ENCODE data around the gene SLC45A3. TPM values are rescaled to one million over a fixed set of nuclear protein-coding genes. Genes with fewer than 3 reads are reported as not detected.

Gene SLC45A3
- total RNA-seq, 2 experiments from 2014 or later, result 0.18 TPM; not detected in 1

DNA sequence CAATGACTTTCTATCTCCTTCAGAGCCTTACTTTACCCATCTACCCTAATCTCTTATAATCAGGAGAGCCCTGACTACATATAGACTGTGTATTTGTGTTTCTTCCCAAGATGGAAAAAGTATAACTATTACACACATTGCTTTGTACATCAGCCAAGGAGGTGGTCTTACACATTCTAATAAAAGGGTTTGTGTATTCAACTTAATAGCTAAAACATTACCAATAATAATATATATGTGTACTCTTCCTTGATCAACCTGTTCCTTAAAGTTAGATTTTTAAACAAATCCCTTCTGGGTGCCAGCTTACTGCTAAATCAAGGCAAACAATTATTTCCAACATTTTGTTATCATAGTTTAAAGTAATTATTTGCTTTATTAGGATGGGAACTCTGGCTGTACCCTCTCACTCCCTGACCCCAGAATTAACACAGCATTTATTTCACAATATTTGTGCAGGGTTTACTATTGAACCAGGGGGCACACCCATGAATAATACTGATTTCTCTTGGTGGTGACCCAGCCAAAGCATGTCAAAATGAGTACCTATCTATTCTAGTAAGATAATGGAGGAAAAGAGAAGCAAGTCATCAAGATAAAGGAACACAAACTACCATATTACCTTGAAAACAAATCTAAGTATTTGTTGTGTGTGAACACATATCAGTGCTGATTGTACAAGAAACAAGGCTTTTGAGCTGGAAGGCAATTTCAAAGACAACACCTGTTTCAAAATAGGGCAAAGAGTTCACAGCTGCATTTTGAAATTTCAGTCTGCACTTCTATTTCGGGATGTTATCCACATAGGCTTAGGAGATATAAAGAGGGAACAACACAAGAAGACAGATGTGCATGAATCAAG lies 30.1 kb upstream of the SLC45A3 start:
- DNase-seq, result no peak
- Mint-ChIP-seq H3K9me3 (no peaks in the 10 kb centered on the region), H3K4me3 (no peak overlapping the region), H3K27ac (no peak overlapping the region), H3K36me3 (ENCODE audit: low read depth) (peaks cover 41% of the 10 kb centered on the region), H3K27me3 (no peaks in the 10 kb centered on the region), H3K4me1 (peaks cover 15% of the 10 kb centered on the region)
- ChIA-PET CTCF (interaction anchor here (1.0 to 7.7 kb wide), 18 partner anchors 9 to 396 kb away, joined by 3 to 158 read pairs (median 6); partner anchors contain the start of gene SLC45A3), POLR2A (interaction anchor here (0.6 to 3.1 kb wide), 8 partner anchors 11 to 72 kb away, joined by 3 to 13 read pairs (median 6); partner anchors contain the start of gene NUCKS1)

GRCh38 chr1:205709640-205710039 lies 29.3 kb upstream of the SLC45A3 start:
- no peaks in the 10 kb centered on the region for H3K27me3 Mint-ChIP-seq
- H3K4me1 Mint-ChIP-seq, result peaks cover 17% of the 10 kb centered on the region
- peaks cover 38% of the 10 kb centered on the region for H3K36me3 Mint-ChIP-seq (ENCODE audit: low read depth)
- no peak overlapping the region for H3K4me3 Mint-ChIP-seq
- H3K27ac Mint-ChIP-seq, result no peak overlapping the region
- DNase-seq, result no peak
- no peaks in the 10 kb centered on the region for H3K9me3 Mint-ChIP-seq
- ChIA-PET CTCF (interaction anchor here (0.8 to 7.7 kb wide), 13 partner anchors 8 to 267 kb away, joined by 3 to 158 read pairs (median 6); partner anchors contain the start of gene SLC45A3), POLR2A (interaction anchor here (0.6 to 1.7 kb wide), 4 partner anchors 9 to 60 kb away, joined by 3 to 6 read pairs (median 4); no protein-coding TSS in a partner anchor)

DNA sequence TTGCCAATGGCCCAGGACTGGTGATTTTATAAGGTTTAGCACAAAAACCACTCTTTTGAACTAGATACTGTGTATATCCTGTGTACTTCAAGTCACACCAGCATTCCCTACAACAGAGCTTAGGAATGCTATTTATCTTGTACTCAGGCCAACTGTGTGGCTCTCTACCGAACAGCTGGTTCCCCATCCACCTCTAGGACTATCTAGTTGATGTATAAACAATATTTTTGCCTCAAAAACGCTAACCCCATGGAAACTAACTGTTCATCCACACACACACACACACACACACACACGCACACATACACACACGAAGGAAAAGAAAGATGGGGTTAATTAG lies 28.7 kb upstream of the SLC45A3 start:
- CTCF ChIA-PET, result interaction anchor here (0.7 to 7.7 kb wide), 8 partner anchors 12 to 268 kb away, joined by 3 to 158 read pairs (median 21); no protein-coding TSS in a partner anchor
- no peak for DNase-seq
- POLR2A ChIA-PET, result interaction anchor here (1.3 to 1.7 kb wide), 2 partner anchors 8 to 51 kb away, joined by 4 to 6 read pairs; no protein-coding TSS in a partner anchor
- H3K4me3 Mint-ChIP-seq, result no peak overlapping the region
- peaks cover 36% of the 10 kb centered on the region for H3K36me3 Mint-ChIP-seq (ENCODE audit: low read depth)
- H3K27ac Mint-ChIP-seq, result no peak overlapping the region
- no peaks in the 10 kb centered on the region for H3K27me3 Mint-ChIP-seq
- H3K4me1 Mint-ChIP-seq, result peaks cover 17% of the 10 kb centered on the region
- no peaks in the 10 kb centered on the region for H3K9me3 Mint-ChIP-seq

DNA sequence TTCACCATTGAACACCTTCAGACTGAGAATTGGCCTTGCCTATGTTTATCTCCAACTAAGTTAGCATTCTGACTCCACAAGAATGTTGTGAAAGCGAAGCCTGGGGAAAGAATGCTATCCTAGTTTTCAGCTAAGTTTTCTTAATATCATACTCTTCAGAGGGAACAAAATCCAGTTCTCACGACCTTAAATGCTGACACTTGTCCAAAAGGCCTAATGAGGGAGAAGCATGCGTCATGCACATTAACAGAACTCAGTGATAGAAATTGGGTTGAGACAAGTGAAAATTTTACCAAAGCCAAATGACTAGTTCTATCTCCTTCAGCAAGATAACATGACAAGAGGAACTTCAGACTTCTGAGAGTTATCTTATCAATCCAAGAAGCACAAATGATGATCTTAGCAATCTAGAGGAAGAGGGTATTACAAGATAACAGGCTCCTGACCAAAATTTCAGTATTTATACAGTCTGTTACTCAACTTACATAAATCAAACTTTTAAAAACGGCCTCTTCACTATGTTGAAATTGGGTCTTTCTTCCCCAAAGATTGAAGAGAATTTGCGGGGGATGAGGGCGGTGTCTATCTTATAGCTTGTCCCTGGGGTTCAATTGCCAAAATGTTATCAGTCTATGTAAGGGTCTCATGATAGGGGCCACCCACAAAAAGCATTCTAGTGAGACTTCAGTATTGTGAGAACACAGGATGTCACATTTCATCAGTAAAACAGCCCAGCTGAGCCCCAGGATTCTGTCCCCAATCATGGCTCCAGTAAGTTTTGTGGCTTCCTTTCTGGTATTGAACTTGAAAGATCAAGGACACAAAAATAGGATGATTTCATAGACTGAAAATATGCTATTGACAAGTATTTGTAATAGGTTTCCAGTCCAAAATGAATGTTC lies 26.5 kb upstream of the SLC45A3 start:
- ChIA-PET CTCF (interaction anchor here (0.8 to 1.5 kb wide), 2 partner anchors 48 to 218 kb away, joined by 4 to 8 read pairs; no protein-coding TSS in a partner anchor), POLR2A (interaction anchor here (1.1 kb wide), 1 partner anchor 10 kb away, joined by 3 read pairs; no protein-coding TSS in a partner anchor)
- peak overlapping the region; percentile 31 for H3K27ac Mint-ChIP-seq
- DNase-seq, result no peak
- H3K27me3 Mint-ChIP-seq, result no peaks in the 10 kb centered on the region
- H3K9me3 Mint-ChIP-seq, result no peaks in the 10 kb centered on the region
- H3K4me3 Mint-ChIP-seq, result no peak overlapping the region
- peaks cover 17% of the 10 kb centered on the region for H3K4me1 Mint-ChIP-seq
- peaks cover 36% of the 10 kb centered on the region for H3K36me3 Mint-ChIP-seq (ENCODE audit: low read depth)

- ChIA-PET CTCF (interaction anchor here (0.6 to 1.0 kb wide), 3 partner anchors 47 to 273 kb away, joined by 3 read pairs; no protein-coding TSS in a partner anchor), POLR2A (interaction anchor here (1.9 kb wide), 1 partner anchor 12 kb away, joined by 4 read pairs; no protein-coding TSS in a partner anchor)
- no peak for DNase-seq
- Mint-ChIP-seq H3K4me1 (peaks cover 7% of the 10 kb centered on the region), H3K36me3 (ENCODE audit: low read depth) (peaks cover 28% of the 10 kb centered on the region), H3K27ac (no peak overlapping the region), H3K9me3 (no peaks in the 10 kb centered on the region), H3K4me3 (no peak overlapping the region), H3K27me3 (no peaks in the 10 kb centered on the region)
These were observed 24.6 kb upstream of the SLC45A3 start for GRCh38 chr1:205704903-205705302.

- no peak overlapping the region for H3K4me3 Mint-ChIP-seq
- peaks cover 24% of the 10 kb centered on the region for H3K36me3 Mint-ChIP-seq (ENCODE audit: low read depth)
- peaks cover 7% of the 10 kb centered on the region for H3K4me1 Mint-ChIP-seq
- H3K27ac Mint-ChIP-seq, result no peak overlapping the region
- ChIA-PET POLR2A (interaction anchor here (1.0 to 1.5 kb wide), 2 partner anchors 9 to 48 kb away, joined by 3 to 5 read pairs; no protein-coding TSS in a partner anchor), CTCF (interaction anchor here (0.6 to 1.4 kb wide), 6 partner anchors 9 to 1279 kb away, joined by 3 to 4 read pairs (median 4); no protein-coding TSS in a partner anchor)
- DNase-seq, result no peak
- no peaks in the 10 kb centered on the region for H3K9me3 Mint-ChIP-seq
- H3K27me3 Mint-ChIP-seq, result no peaks in the 10 kb centered on the region
These were observed 22.8 kb upstream of the SLC45A3 start for GRCh38 chr1:205703072-205703471.

DNA sequence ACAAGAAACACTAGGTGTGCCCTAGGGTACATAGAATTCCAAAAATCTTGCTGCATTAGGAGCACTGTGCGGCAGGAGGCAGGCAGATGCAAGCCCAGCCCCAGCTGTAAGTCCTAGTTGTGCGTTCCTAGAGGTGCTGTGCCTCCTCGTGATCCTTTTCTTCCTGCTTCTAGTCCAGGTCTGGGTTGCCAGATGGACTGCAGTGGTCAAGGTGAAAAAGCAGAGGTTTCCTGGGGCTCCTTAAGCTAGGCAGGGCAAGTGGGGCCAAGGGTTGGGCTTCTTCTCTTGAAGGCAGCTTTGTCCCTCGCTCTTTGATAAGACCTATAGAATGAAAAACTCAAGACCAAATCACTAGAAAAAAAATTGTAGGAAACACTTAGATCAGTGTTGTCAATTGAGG lies 21.6 kb upstream of the SLC45A3 start:
- no peak overlapping the region for H3K27ac Mint-ChIP-seq
- ChIA-PET CTCF (interaction anchor here (0.8 to 2.1 kb wide), 4 partner anchors 8 to 276 kb away, joined by 3 to 5 read pairs (median 4); no protein-coding TSS in a partner anchor), POLR2A (interaction anchor here (1.5 kb wide), 1 partner anchor 10 kb away, joined by 5 read pairs; no protein-coding TSS in a partner anchor)
- no peaks in the 10 kb centered on the region for H3K9me3 Mint-ChIP-seq
- H3K4me1 Mint-ChIP-seq, result peaks cover 6% of the 10 kb centered on the region
- no peak overlapping the region for H3K4me3 Mint-ChIP-seq
- no peaks in the 10 kb centered on the region for H3K27me3 Mint-ChIP-seq
- no peak for DNase-seq
- H3K36me3 Mint-ChIP-seq (ENCODE audit: low read depth), result peaks cover 18% of the 10 kb centered on the region

GRCh38 chr1:205701420-205701819 lies 21.1 kb upstream of the SLC45A3 start:
- H3K36me3 Mint-ChIP-seq (ENCODE audit: low read depth), result peaks cover 14% of the 10 kb centered on the region
- H3K4me1 Mint-ChIP-seq, result peaks cover 2% of the 10 kb centered on the region
- no peak overlapping the region for H3K27ac Mint-ChIP-seq
- no peak for DNase-seq
- no peaks in the 10 kb centered on the region for H3K27me3 Mint-ChIP-seq
- ChIA-PET POLR2A (interaction anchor here (1.2 kb wide), 1 partner anchor 8 kb away, joined by 4 read pairs; no protein-coding TSS in a partner anchor), CTCF (interaction anchor here (0.8 to 2.1 kb wide), 3 partner anchors 9 to 44 kb away, joined by 3 to 5 read pairs (median 4); no protein-coding TSS in a partner anchor)
- no peak overlapping the region for H3K4me3 Mint-ChIP-seq
- no peaks in the 10 kb centered on the region for H3K9me3 Mint-ChIP-seq

GRCh38 chr1:205700865-205701401 lies 20.6 kb upstream of the SLC45A3 start:
- Mint-ChIP-seq H3K4me1 (peaks cover 2% of the 10 kb centered on the region), H3K9me3 (no peaks in the 10 kb centered on the region), H3K36me3 (ENCODE audit: low read depth) (peaks cover 14% of the 10 kb centered on the region), H3K4me3 (no peak overlapping the region), H3K27me3 (no peaks in the 10 kb centered on the region), H3K27ac (no peak overlapping the region)
- POLR2A ChIA-PET, result interaction anchor here (1.2 kb wide), 1 partner anchor 8 kb away, joined by 4 read pairs; no protein-coding TSS in a partner anchor
- DNase-seq, result no peak
- CTCF ChIA-PET, result interaction anchor here (0.8 to 2.1 kb wide), 3 partner anchors 9 to 43 kb away, joined by 3 to 5 read pairs (median 4); no protein-coding TSS in a partner anchor

DNA sequence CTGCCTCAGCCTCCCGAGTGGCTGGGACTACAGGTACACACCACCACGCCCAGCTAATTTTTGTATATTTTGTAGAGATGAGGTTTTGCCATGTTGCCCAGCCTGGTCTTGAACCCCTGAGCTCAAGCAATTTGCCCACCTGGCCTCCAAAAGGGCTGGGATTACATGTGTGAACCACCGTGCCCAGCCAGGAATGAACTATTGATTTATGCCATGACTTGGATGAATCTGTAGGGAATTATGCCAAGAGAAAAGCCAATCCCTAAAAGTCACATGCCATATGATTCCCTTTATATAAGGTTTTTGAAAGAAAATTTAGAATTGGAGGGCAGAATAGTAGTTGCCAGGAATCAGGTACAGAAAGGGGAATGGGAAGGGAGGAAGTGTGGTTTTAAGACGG lies 19.1 kb upstream of the SLC45A3 start:
- H3K36me3 Mint-ChIP-seq (ENCODE audit: low read depth), result peaks cover 10% of the 10 kb centered on the region
- ChIA-PET CTCF (interaction anchor here (2.7 kb wide), 1 partner anchor 13 kb away, joined by 8 read pairs; no protein-coding TSS in a partner anchor), POLR2A (no interaction called here)
- no peak overlapping the region for H3K4me3 Mint-ChIP-seq
- no peak overlapping the region for H3K27ac Mint-ChIP-seq
- H3K27me3 Mint-ChIP-seq, result peaks cover 1% of the 10 kb centered on the region
- no peak for DNase-seq
- H3K4me1 Mint-ChIP-seq, result no peaks in the 10 kb centered on the region
- no peaks in the 10 kb centered on the region for H3K9me3 Mint-ChIP-seq

GRCh38 chr1:205698921-205699320 lies 18.6 kb upstream of the SLC45A3 start:
- H3K9me3 Mint-ChIP-seq, result no peaks in the 10 kb centered on the region
- no peaks in the 10 kb centered on the region for H3K4me1 Mint-ChIP-seq
- H3K27me3 Mint-ChIP-seq, result peaks cover 1% of the 10 kb centered on the region
- no peak for DNase-seq
- no peak overlapping the region for H3K27ac Mint-ChIP-seq
- ChIA-PET POLR2A (no interaction called here), CTCF (interaction anchor here (2.7 kb wide), 1 partner anchor 13 kb away, joined by 8 read pairs; no protein-coding TSS in a partner anchor)
- H3K36me3 Mint-ChIP-seq (ENCODE audit: low read depth), result peaks cover 10% of the 10 kb centered on the region
- H3K4me3 Mint-ChIP-seq, result no peak overlapping the region

Measured in activated CD4-positive, alpha-beta memory T cell treated with anti-CD3 and anti-CD28 coated beads, Interleukin-2, amount 10 ng/mL, durations not matched to agents 7 days and 5 days (primary cell).